PC-3 (cell line): Measurements from ENCODE around the gene PTGES.

ENCODE experiments used
- CTCF ChIP-seq: fragments of 300-600 bp; sonication (generic); conservative IDR thresholded peaks from 2 replicates; pipeline ENCODE4 v1.5.1; 2017; ENCODE audit warnings: antibody characterized with exemption, low read depth, mild to moderate bottlenecking, low read length
- EZH2 ChIP-seq: fragments of 300-600 bp; sonication (generic); IDR thresholded peaks from one replicate; pipeline ENCODE4 v1.6.1; 2017; ENCODE audit warnings: antibody characterized with exemption, mild to moderate bottlenecking, low read length; ENCODE audit not compliant: unreplicated experiment
- EZH2phosphoT487 ChIP-seq: fragments of 300-600 bp; sonication (generic); IDR thresholded peaks from 2 replicates; pipeline ENCODE4 v1.6.1; 2018; ENCODE audit warnings: mild to moderate bottlenecking, antibody characterized with exemption, low read length, borderline replicate concordance

- TF ChIP-seq CTCF, result no peak
- no peak for TF ChIP-seq EZH2
- no peak for TF ChIP-seq EZH2phosphoT487
Observed at GRCh38 chr9:129719135-129719534, 33.7 kb downstream of the PTGES start.
